Ovary (tissue), 3 donors: ENCODE results near the gene MEGF8.

ENCODE experiments used
- CTCF ChIP-seq, 3 donors: fragments of 450-650 bp in 2 of 3; fragments of 200-600 bp in 1 of 3; IDR thresholded peaks; one replicate each; pipeline versions ENCODE4 v1.5.1 to v1.8.0; 2016 to 2022; ENCODE audit warnings: antibody characterized with exemption in 3 of 3, mild to moderate bottlenecking in 1 of 3
- POLR2A ChIP-seq: fragments of 450-650 bp; IDR thresholded peaks from one replicate; pipeline ENCODE4 v1.6.1; 2017; ENCODE audit warnings: antibody characterized with exemption, mild to moderate bottlenecking, moderate library complexity
- donor health status: DM: no; HTN: no; CAD: no.

GRCh38 chr19:42292042-42292960 is 33.1 kb upstream of the MEGF8 start:
- no peak for TF ChIP-seq CTCF (IDR thresholded peaks at IDR 0.05)
- TF ChIP-seq POLR2A, result no peak
